SW 1271 (cell line): ENCODE measurements around the gene IGSF11.

Source experiments
- DNase-seq, 2 experiments: peaks; one replicate each; lab custom pipeline; 2025; lab: John Stamatoyannopoulos, UW

The IGSF11 gene

GRCh38 chr3:118948146-118948545 is 86.5 kb downstream of the IGSF11 start:
- DNase-seq = no peak

GRCh38 chr3:118946449-118946848 is 88.2 kb downstream of the IGSF11 start:
- DNase-seq = no peak

GRCh38 chr3:118945834-118946233 is 88.8 kb downstream of the IGSF11 start:
- no peak for DNase-seq

GRCh38 chr3:118943597-118943996 is 91.0 kb downstream of the IGSF11 start:
- no peak for DNase-seq

- DNase-seq = no peak
These were observed 92.0 kb downstream of the IGSF11 start for GRCh38 chr3:118942671-118943070.

- no peak for DNase-seq
These were observed 92.5 kb downstream of the IGSF11 start for GRCh38 chr3:118942195-118942594.

- no peak for DNase-seq
These were observed 93.4 kb downstream of the IGSF11 start for GRCh38 chr3:118941236-118941635.

GRCh38 chr3:118938183-118938961 is 96.3 kb downstream of the IGSF11 start:
- DNase-seq = peak; percentile 32 to 80

- no peak for DNase-seq
These were observed 97.8 kb downstream of the IGSF11 start for GRCh38 chr3:118936811-118937210.

GRCh38 chr3:118932822-118933558 is 101.7 kb downstream of the IGSF11 start:
- no peak for DNase-seq

GRCh38 chr3:118931996-118932395 is 102.7 kb downstream of the IGSF11 start:
- DNase-seq = no peak

GRCh38 chr3:118927449-118927848 is 107.2 kb downstream of the IGSF11 start:
- no peak for DNase-seq

- no peak for DNase-seq
These were observed 122.5 kb downstream of the IGSF11 start for GRCh38 chr3:118912188-118912587.

- DNase-seq = no peak
These were observed 124.3 kb downstream of the IGSF11 start for GRCh38 chr3:118910332-118910731.

- no peak for DNase-seq
These were observed 124.9 kb downstream of the IGSF11 start for GRCh38 chr3:118909763-118910162.

GRCh38 chr3:118907909-118908308 is 126.7 kb downstream of the IGSF11 start:
- DNase-seq = no peak

GRCh38 chr3:118900737-118901525 is 133.7 kb downstream of the IGSF11 start:
- DNase-seq = no peak

- no peak for DNase-seq
These were observed 144.4 kb downstream of the IGSF11 start for GRCh38 chr3:118890206-118890605.

- DNase-seq = no peak
These were observed 145.0 kb downstream of the IGSF11 start for GRCh38 chr3:118889691-118890090.

GRCh38 chr3:118886708-118887107 is 147.9 kb downstream of the IGSF11 start:
- DNase-seq = no peak

GRCh38 chr3:118884748-118885206 is 149.9 kb downstream of the IGSF11 start:
- peak; percentile 9 to 59 for DNase-seq

GRCh38 chr3:118882353-118882947 is 152.2 kb downstream of the IGSF11 start:
- DNase-seq = peak; percentile 13 to 63
